Occipital lobe (tissue), 2 donors: ENCODE measurements around the gene GET3. TPM values are rescaled to one million over a fixed set of nuclear protein-coding genes. Genes with fewer than 3 reads are reported as not detected.

Source experiments
- DNase-seq: peaks from one replicate; lab custom pipeline; 2025; lab: John Stamatoyannopoulos, UW
- total RNA-seq: library from RNA; depleted of rRNA; stranded (reverse); fragments of >200 nt; gene quantifications from one replicate; pipeline ENCODE4 v1.2.3, GENCODE V29; 2014

Gene GET3
- total RNA-seq, 1 donor from 2014 or later: 59.3 TPM

DNA sequence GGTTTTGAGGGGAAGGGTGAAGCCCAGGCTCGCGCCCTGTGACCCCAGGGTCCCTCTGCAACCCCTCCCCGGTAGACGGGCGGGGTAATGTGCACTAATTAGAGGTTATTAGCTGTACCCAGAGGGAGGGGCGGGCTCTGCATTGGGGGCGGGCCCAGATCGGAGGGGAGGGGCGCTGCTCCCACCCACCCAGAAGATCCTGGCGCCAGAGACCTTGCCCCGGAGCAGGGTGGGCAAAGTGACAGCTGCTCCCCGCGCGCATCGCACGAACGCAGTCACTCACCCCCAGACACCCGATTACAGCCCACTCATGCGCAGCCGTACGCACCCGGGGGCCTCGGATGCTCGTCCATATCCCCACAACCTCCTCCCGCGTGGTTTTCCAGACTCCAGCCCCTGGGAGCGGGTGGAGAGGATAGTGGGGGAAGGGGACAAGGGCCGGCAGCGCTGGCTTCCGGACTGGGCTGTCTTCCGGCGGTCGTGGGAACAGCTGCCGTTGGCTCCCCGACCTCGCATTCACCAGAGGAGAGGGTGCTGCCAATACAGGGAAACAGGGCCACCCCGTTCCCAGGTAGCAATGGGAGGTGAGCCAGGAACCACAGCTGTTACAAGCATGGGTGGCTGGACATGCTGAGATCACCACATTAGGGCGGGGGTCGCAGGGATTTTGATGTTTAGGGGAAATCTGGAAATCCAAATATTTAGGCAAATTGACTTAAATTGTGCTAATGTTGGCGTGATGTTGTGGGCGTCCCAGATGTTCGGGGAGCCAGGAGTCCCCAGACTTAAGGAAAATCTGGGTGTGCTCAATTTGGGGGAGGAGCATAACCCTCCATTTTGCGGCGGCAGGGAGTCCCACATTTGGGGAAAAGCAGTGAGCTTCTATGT, 41.0 kb downstream of the GET3 start:
- peak; percentile 41 for DNase-seq

DNA sequence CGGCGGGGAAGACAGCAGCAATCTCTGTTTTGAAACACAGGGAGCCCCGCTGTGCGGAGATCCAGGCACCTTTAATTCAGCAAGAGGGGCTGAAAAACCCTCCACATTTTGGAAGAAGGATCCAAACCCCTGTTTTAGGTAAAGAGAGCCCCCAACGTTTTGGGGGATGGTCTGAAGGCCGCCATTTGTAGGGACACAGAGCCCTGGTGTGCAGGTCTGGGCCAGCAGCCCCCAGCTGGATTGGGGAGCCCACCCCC, 41.5 kb downstream of the GET3 start:
- no peak for DNase-seq

DNA sequence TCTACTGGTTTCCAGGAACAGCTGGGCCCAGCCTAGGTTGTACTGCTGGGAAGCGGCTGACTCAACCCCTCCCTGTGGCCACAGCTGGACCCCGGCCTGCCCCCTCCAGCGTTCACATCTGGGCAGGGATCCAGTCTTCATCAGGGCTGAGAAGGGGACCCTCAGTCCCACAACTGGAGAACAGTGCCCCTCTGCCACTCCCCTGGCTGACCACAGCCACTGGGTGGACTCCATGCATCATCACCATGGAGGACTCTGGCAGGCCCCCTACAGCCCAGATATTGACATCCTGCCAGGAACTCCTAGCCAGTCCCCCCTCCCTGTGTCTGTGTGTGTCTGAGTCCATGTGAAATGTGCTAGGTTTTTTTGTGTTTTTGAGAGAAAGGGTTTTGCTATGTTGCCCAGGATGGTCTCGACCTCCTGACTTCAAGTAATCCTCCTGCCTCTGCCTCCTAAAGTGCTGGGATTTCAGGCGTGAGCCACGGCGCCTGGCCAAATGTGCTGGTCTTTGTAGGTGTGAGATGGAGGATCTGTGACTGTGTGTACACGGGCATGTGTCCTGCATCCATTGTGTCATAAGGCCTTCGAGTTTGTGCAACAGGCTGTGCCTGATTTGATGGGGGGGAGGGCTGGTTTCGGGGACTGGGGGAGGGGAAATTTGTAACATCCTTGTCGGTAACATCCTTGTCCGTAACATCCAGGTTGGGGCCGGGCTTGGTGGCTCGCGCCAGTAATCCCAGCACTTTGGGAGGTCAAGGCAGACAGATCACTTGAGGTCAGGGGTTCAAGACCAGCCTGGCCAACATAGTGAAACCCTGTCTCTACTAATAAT, 42.1 kb downstream of the GET3 start:
- no peak for DNase-seq

DNA sequence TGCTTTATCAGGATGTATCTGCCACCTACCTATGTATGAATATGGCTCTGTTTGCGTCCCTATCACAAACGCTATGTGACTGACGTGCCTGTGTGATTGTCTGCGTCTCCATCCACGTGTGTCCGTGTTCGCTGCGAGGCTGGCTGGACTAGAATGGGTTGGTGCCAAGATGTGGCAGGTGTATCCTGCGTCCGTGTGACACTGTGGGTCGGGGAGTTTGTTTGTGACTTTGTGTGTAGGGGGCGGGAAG, 44.8 kb downstream of the GET3 start:
- DNase-seq: no peak

DNA sequence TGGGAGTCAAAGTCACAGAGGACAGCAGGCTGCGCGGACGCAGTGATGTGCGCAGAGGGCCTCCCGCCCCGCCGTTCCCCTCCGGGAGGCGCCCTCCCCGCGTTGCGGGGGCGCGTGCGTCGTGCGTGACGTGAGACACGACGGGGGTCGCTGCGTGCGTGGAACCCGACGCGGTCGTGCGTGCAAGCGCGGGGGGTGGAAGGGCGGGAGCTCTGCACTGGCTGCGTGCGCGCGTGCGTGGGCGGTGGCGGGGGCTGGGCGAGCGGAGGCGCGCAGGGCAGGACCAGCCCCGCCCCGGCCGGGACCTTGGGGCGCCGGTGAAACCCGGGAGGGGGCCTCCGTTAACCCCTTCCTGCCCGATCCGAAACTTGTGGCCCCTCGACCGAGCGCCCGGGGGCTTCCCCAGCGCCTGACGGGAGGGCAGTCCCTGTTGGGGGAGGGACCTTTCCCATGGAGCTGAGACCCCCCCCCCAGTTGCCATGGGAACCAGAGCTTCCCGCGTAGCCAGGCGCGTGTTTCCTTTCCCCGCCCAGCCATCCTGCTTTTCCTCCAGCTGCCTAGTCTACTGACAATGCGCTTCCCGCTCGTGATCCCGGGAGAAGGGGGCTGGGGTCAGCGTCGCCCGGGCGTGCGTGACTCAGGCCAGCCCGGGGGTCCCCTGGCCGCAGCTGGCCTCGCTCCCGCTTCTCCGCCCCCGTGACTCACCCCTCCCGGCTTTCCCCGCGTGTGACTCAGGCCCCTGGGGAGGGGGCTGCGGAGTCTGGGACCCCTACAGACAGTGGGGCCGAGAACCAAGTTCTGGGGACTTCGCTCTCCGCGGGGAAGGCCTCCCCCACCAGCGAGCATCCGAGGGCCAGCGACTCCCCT, 45.4 kb downstream of the GET3 start:
- DNase-seq: peak; percentile 89

DNA sequence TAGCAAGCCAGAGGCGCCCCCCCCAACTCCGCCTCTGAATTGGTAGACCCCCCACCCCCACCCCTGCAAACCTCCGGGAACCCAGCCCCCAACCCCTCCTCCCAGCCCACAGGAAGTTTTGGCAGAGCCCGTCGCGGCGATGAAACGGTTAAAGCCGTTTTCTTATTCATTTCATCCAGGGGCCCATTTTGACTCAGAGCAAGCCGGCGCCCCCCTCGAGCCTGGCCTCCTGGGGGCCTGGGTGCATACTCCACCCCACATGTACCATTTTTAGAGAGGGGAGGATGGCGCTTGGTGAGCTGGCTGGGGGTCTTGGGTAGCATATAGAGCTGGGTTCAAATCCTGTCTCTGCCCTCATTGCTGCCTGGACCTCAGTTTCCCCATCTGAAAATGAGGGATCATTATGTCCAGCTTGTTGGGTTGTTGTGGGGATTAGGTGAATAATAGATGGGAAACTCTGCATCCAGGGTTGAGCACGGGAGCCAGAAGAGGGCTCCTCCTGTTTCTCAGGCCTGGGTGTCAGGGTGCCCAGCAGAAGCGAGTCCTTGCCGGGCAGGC, 46.1 kb downstream of the GET3 start:
- no peak for DNase-seq

DNA sequence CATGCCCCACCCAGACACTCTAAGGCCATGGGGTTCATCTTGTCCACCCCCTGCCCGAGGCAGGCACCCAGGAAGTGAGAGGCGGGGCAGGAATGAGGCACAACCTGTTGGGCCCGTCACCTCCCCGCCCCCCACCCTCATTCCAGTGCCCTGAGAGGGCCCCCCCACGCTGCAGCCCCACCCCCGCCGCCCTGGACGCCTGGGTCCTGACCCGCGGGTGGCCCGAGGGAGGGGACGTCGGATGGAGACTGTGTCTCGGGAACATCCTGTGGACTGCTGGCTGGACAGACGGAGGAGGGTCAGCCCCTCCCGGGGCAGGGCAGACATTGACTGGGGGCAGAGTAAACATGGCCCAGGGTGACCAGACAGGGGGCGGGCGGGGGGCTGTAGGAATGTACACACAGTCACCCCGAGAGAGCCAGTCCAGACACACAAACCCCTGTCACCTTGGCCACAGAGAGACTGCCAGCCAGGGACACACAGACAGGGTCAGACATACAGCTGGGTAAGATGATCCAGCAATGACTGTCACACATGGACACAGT, 46.6 kb downstream of the GET3 start:
- no peak for DNase-seq

DNA sequence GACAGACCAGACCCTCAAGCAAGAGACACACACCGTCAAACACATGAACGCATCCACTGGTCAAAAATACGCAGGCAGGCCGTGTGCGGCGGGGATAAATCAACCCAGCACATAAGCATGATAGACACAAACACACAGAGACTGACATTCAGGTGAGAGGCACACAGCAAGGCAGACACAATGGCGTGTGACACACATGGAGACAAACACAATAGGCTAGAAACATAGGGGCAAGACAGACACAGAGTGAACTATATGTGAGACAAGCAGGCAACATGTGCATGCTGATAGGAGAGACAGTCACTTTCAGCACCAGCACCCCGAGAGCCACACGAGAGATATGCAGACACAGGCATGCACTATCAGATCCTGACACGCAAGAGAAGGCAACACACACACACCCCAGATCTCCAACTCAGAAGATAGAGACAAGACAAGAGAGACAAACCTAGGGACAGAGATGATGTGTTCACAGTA, 47.1 kb downstream of the GET3 start:
- DNase-seq: no peak

DNA sequence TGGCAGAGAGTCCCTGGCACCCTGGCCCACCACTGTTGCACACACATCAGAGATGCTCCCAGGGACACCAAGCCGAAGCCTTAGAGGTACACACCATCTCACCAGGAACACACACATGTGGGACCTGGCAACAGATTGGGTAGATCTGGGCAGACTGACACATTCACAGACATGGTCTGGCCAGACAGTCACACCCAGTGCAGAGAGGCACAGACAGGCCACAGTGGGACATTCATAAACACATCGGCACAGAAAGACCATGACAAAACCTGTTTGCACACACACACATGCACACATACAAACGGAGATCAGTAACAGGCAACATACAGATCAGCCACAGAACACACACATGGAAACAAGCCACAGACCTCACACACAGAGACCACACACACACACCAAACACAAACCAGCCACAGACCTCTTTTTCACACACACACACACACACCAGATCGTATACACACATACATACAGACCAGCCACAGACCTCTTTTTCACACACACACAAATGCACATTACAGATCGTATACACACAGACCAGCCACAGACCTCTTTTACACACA, 47.7 kb downstream of the GET3 start:
- DNase-seq: no peak

DNA sequence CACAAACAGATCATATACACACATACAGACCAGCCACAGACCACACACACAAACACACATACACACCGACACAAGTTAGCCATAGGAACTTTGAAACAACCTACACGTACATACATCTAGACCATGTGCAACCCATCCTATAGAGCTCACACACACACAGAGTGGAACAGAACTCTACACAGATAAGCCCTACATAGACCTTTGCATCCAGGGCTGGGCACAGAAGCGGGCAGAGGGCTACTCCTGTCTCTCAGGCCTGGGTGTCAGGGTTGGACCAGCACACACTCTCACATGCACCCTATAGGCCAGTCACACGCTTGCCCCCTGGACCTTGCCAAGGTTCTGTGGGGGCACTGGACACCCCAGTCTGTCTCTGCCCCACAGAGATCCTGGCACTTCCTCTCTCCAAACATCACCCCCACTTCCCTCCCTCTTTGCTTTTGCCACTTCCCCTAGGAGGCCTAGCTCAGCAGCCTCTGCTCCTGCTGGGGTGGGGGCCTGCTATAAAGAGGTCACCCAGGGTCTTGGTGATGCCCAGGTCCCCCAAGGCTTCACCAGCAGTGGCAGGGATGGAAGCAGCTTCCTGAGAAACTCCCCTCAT, 48.2 kb downstream of the GET3 start:
- no peak for DNase-seq

DNA sequence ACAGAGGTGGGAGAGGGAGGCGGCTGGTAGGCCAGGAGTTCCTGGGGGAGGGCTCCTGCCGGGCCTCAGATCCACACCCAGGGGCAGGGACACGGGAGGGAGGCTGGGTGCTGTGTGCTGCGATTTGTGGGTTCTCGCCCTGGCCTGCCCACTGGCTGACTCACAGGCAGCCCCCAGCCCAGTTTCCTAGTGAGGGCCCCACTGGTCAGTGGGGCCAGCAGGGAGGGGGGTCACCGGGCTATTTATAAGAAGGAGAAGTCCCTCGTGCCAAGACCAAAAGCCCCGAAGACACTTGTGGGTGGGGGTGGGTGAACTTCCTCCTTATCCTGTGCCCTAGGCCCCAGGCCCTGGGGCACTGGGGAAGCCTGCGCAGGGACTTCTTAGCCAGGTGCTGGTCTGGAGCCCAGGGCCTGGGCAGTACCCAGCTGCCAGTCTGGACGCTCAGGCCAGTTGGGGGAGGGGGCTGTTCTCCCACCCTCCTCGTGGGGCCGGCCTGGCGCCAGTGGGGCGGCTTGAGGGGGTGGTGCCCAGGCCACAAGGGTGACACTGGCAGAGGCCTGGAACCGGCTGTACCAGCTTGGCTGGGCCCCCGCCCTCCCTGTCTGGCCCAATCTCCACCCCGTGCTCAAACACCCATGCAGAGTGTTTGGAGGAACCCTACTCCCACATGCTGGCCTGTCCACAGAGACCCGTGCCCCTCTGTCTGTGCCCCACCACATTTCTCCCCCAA, 49.0 kb downstream of the GET3 start:
- peak; percentile 32 for DNase-seq

DNA sequence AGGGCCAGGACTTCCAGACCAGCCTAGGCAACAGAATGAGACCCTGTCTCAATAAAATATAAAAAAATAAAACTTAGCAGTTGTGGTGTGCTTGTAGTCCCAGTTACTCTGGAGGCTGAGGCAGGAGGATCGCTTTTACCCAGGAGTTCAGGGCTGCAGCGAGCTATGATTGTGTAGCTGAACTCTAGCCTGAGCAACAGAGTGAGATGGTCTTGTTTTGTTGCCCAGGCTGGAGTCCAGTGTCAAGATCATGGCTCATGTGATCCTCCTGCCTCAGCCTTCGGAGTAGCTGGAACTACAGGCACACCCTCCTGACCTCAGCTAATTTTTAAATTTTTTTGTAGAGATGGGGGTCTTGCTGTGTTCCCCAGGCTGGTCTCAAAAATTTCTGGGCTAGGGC, 49.7 kb downstream of the GET3 start:
- no peak for DNase-seq

DNA sequence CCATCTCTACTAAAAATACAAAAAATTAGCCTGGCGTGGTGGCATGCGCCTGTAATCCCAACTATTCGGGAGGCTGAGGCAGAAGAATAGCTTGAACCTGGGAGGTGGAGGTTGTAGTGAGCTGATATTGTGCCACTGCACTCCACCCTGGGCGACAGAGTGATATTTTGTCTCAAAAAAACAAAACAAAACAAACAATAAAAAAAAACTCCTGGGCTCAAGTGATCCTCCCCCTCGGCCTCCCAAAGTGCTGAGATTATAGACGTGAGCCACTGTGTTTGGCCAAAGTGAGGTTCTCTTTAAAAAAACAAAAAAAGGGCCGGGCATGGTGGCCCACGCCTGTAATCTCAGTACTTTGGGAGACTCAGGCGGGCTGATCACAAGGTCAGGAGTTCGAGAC, 50.2 kb downstream of the GET3 start:
- DNase-seq: no peak

DNA sequence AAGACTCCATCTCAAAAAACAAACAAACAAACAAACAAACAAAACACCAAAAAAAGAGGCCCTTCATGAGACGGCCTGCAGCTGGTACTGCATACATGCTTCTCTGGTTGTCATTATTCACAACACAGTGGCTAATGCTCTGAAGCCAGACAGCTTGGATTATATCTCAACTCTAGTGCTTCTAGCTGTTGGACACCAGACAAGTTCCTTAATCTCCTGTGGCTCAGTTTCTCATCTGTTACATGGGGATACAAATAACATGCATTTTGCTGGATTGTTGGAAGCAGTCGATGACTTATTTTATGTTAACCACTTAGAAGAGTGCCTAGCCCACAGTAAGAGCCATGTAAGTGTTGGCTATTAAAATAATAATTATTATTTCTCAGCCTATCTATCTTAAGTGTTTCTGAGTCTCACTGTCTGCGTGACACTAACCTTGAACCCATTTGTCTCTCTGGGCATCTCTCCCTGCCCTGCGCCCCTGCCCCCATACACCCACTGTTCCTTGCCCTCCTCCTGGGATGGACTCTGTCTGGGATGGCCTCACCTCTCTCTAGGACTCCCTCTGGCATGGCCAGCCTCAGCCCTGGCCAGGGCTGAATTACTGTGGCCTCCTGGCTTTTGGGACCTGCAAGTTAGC, 50.9 kb downstream of the GET3 start:
- DNase-seq: no peak

DNA sequence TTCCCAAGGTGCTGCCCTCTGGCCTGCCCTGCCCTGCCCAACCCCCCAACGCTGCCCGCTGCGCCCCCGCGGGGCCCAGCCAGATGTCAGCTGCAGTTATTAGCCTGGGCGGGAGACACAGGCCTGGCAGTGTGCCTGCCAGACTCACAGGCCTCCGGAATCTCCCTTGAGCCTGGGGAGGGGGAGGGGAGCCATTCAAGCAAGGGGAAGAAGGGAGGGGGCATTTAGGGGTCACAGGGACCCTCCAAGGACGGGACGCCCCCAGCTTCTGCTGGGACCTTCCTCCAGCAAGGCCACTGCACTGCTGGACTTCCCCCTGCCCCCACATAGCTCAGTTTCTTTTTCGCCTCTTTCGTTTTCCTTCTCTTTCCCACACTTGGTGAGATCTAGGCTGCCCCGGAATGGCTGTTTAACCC, 51.4 kb downstream of the GET3 start:
- peak; percentile 45 for DNase-seq

DNA sequence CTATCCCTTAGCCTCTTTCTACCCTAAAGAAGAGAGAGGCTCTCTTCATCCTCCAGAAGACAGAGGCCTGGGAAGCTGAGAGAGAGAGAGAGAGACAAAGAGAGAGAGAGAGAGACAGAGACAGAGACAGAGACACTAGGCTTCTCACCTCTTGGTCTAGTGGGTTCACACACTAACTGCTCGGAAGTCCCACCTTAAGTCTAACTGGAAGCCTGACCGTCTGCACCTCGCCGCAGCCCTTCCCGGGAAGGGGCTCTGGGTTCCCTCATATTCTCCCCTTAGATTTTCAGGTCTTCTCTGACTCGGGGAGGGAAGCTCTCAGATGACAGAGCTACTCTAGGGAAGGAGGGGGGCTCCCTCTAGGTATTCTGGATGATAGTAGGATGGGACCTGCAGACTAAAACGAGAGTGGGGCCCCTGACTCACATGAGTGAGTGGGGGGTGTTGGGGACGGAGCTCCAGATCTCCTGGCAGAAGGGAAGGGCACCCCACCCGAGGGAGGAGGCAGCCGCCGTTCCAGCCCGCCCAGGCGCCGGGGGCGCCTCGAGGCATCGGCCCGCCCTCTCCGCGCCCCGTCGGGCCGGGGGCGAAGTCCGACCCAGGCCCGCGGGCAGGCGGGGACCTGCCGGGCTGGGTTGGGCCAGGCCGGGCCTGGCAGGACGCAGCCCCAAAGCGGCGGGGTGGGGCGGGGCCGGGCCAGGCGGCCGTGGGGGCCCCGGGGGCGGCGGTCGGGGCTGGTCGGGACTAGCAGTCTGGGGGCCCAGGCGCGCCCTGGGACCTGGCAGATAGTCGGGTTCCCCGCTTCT, 52.0 kb downstream of the GET3 start:
- no peak for DNase-seq

DNA sequence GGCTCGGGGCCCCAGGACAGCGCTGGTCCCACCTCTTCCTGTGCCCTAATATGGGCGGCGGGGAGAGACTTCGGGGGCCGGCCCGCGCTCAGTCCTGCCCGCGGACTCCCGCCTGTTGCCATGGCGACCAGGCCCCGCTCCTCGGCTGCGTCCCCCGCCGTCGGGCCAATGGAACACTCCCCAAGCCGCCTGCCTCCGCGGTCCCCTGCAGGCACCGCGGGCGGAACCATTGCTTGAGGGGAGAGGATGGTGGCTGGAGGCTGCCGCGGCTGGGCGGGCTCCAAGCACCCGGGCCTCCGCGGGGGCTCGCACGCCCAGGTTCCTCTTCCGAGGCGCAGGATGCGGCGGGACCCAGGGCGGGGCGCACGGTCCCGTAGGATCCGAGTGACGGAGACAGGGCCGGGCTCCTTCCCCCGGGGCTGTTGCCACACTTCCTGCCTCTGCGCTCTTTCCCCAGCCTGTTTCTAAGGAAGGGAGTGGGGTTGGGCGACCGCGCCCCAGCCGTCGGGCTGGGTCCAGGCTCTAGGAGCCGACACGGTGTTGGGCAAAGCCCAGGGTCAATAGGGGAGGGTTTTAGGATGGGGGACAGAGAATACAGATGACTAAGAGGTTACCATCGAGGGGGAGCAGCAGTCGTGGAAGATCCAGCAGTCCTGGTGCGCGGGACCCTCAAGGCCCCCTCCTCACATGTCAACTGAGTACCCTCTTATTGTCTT, 52.8 kb downstream of the GET3 start:
- DNase-seq: peak; percentile 95
